HFF-Myc (cell line): ENCODE data around the gene ARID4B.
"Not testable (repeated sequence)": the region's sequence is repeated elsewhere in the genome, so short reads cannot be mapped to it uniquely, and the experiment has no call there.

ENCODE experiments used
- DNase-seq: peaks from one replicate; pipeline ENCODE4 v3.0.0-alpha.2; 2011; ENCODE audit warnings: low read depth; ENCODE audit errors: extremely low read depth
- H3K4me3 ChIP-seq: replicated peaks from 2 replicates; pipeline ENCODE4 v1.5.1; 2011; ENCODE audit warnings: low read depth, mild to moderate bottlenecking, control low read depth, low read length
- CTCF ChIP-seq: IDR thresholded peaks from 2 replicates; pipeline ENCODE4 v1.5.1; 2012; ENCODE audit warnings: mild to moderate bottlenecking, low read depth, low read length, control low read depth; ENCODE audit errors: missing control alignments

Gene ARID4B

GRCh38 chr1:235327559-235328270, at the start of gene ARID4B:
TSS of gene ARID4B (minus strand) at chr1:235328179. CDS start at chr1:235326919, 1,260 bp downstream.
- TF ChIP-seq CTCF, result no peak
- H3K4me3 ChIP-seq, result peak within 1 kb of the TSS; percentile 97
- DNase-seq, result no peak

- no peak for TF ChIP-seq CTCF
- no peak for DNase-seq
- no peak overlapping the region for H3K4me3 ChIP-seq
Observed at GRCh38 chr1:235375919-235376605, 48.1 kb upstream of the ARID4B start.

- DNase-seq, result no peak
- no peak for TF ChIP-seq CTCF
- H3K4me3 ChIP-seq, result no peak overlapping the region
Observed at GRCh38 chr1:235369802-235370201, 41.8 kb upstream of the ARID4B start.

- TF ChIP-seq CTCF, result no peak
- H3K4me3 ChIP-seq, result peak overlapping the region; percentile 84
Observed at GRCh38 chr1:235368428-235368827, 40.4 kb upstream of the ARID4B start.

GRCh38 chr1:235367000-235367908, 39.3 kb upstream of the ARID4B start, which contains the start of gene TBCE:
TSS of gene TBCE (plus strand) at chr1:235367427. CDS start at chr1:235380050, 12,623 bp downstream.
- H3K4me3 ChIP-seq, result peak within 1 kb of the TSS; percentile 84
- TF ChIP-seq CTCF, result no peak
- DNase-seq, result peak; percentile 91

More at GRCh38 chr1:235368428-235368827, 40.4 kb upstream of the ARID4B start:
- no peak for DNase-seq

- no peak for TF ChIP-seq CTCF
- H3K4me3 ChIP-seq, result no peak overlapping the region
- DNase-seq, result no peak
Observed at GRCh38 chr1:235366286-235366685, 38.3 kb upstream of the ARID4B start.

GRCh38 chr1:235364189-235364588, 36.2 kb upstream of the ARID4B start:
- not testable (repeated sequence) for DNase-seq, H3K4me3 ChIP-seq
